GM19397 (cell line): ENCODE data around the gene CAMK1D.
A peak's percentile ranks its signal among the peaks of the same experiment; 100 is the strongest.
"Not testable (repeated sequence)": the region's sequence is repeated elsewhere in the genome, so short reads cannot be mapped to it uniquely, and the experiment has no call there.

Experiments used
- ATAC-seq: cut with Tn5 transposase; IDR thresholded peaks from one replicate; pipeline ENCODE4 v1.9.1; 2021; ENCODE audit warnings: mild to moderate bottlenecking, moderate library complexity; ENCODE audit not compliant: unreplicated experiment

CAMK1D gene

GRCh38 chr10:12348870-12349628 lies at the start of gene CAMK1D:
CAMK1D (plus strand) TSS chr10:12349547.
- peak; percentile 62 for ATAC-seq

- not testable (repeated sequence) for ATAC-seq
Measured at GRCh38 chr10:12301036-12301435, 48.3 kb upstream of the CAMK1D start.

GRCh38 chr10:12308057-12308456 lies 41.3 kb upstream of the CAMK1D start:
- ATAC-seq: no peak

- no peak for ATAC-seq
Measured at GRCh38 chr10:12308736-12309375, 40.5 kb upstream of the CAMK1D start.

- ATAC-seq: not testable (repeated sequence)
Measured at GRCh38 chr10:12309783-12310182, 39.6 kb upstream of the CAMK1D start.

GRCh38 chr10:12314836-12315235 lies 34.5 kb upstream of the CAMK1D start:
- ATAC-seq: no peak

GRCh38 chr10:12319076-12319475 lies 30.3 kb upstream of the CAMK1D start:
- ATAC-seq: no peak

GRCh38 chr10:12320892-12321291 lies 28.5 kb upstream of the CAMK1D start:
- no peak for ATAC-seq

GRCh38 chr10:12321641-12322040 lies 27.7 kb upstream of the CAMK1D start:
- no peak for ATAC-seq

- ATAC-seq: no peak
Measured at GRCh38 chr10:12322583-12323131, 26.7 kb upstream of the CAMK1D start.

- ATAC-seq: no peak
Measured at GRCh38 chr10:12324530-12324929, 24.8 kb upstream of the CAMK1D start.

GRCh38 chr10:12327074-12327473 lies 22.3 kb upstream of the CAMK1D start:
- ATAC-seq: no peak

GRCh38 chr10:12327476-12327875 lies 21.9 kb upstream of the CAMK1D start:
- ATAC-seq: no peak

GRCh38 chr10:12328312-12328711 lies 21.0 kb upstream of the CAMK1D start:
- not testable (repeated sequence) for ATAC-seq

GRCh38 chr10:12332572-12333379 lies 16.6 kb upstream of the CAMK1D start:
- no peak for ATAC-seq

- ATAC-seq: peak; percentile 72
Measured at GRCh38 chr10:12333380-12334185, 15.8 kb upstream of the CAMK1D start.

- ATAC-seq: no peak
Measured at GRCh38 chr10:12334186-12334530, 15.2 kb upstream of the CAMK1D start.

- not testable (repeated sequence) for ATAC-seq
Measured at GRCh38 chr10:12335169-12335568, 14.2 kb upstream of the CAMK1D start.

GRCh38 chr10:12337453-12338372 lies 11.6 kb upstream of the CAMK1D start:
- no peak for ATAC-seq

GRCh38 chr10:12338981-12339380 lies 10.4 kb upstream of the CAMK1D start:
- no peak for ATAC-seq
